Measurements from ENCODE around the gene IL17RA.
"Not testable (repeated sequence)": the region's sequence is repeated elsewhere in the genome, so short reads cannot be mapped to it uniquely, and the experiment has no call there.

IL17RA gene

GRCh38 chr22:17084554-17085276, at the start of gene IL17RA:
Gene IL17RA, plus strand, starts transcription at chr22:17085000. Its CDS starts 92 bp downstream, at chr22:17085092.
- peak; percentile 85 to 95 (median 91) for DNase-seq

- DNase-seq: no peak
These were observed 49.6 kb upstream of the IL17RA start for GRCh38 chr22:17035246-17035645.

GRCh38 chr22:17035976-17036841, 48.6 kb upstream of the IL17RA start:
- not testable (repeated sequence) for DNase-seq

GRCh38 chr22:17036842-17037711, 47.7 kb upstream of the IL17RA start:
- DNase-seq: peak in 2 of 6 experiments; percentile 7 to 14

- no peak for DNase-seq
These were observed 41.3 kb upstream of the IL17RA start for GRCh38 chr22:17043521-17043920.

GRCh38 chr22:17046566-17047348, 38.0 kb upstream of the IL17RA start:
- no peak for DNase-seq

- no peak for DNase-seq
These were observed 37.1 kb upstream of the IL17RA start for GRCh38 chr22:17047656-17048055.

- DNase-seq: no peak
These were observed 28.7 kb upstream of the IL17RA start for GRCh38 chr22:17056058-17056457.

- DNase-seq: no peak
These were observed 28.0 kb upstream of the IL17RA start for GRCh38 chr22:17056807-17057206.

GRCh38 chr22:17057959-17058814, 26.6 kb upstream of the IL17RA start:
- peak in 4 of 6 experiments; percentile 15 to 50 (median 22) for DNase-seq

- DNase-seq: no peak
These were observed 24.7 kb upstream of the IL17RA start for GRCh38 chr22:17060126-17060525.

GRCh38 chr22:17063411-17064106, 21.2 kb upstream of the IL17RA start:
- no peak for DNase-seq

GRCh38 chr22:17064498-17065100, 20.2 kb upstream of the IL17RA start:
- no peak for DNase-seq

- DNase-seq: no peak
These were observed 19.4 kb upstream of the IL17RA start for GRCh38 chr22:17065433-17065832.

GRCh38 chr22:17072877-17073276, 11.9 kb upstream of the IL17RA start:
- no peak for DNase-seq

GRCh38 chr22:17074648-17075002, 10.2 kb upstream of the IL17RA start:
- DNase-seq: no peak

GRCh38 chr22:17077255-17077654, 7.5 kb upstream of the IL17RA start:
- DNase-seq: no peak

GRCh38 chr22:17079572-17079971, 5.2 kb upstream of the IL17RA start:
- no peak for DNase-seq

GRCh38 chr22:17083255-17083654, 1.5 kb upstream of the IL17RA start:
- DNase-seq: no peak

- DNase-seq: no peak
These were observed 874 bp upstream of the IL17RA start for GRCh38 chr22:17083811-17084441.
